Adipocyte (in vitro differentiated cells): ENCODE measurements around the gene MEPCE.

Experiments used
- DNase-seq: peaks from one replicate; pipeline ENCODE4 v3.0.0-alpha.2; 2015; ENCODE audit warnings: low read depth
- H3K27me3 ChIP-seq: replicated peaks from 2 replicates; pipeline ENCODE4 v1.7.0; 2013; ENCODE audit warnings: mild to moderate bottlenecking, low read length, moderate library complexity; ENCODE audit not compliant: control insufficient read depth, insufficient read depth
- H3K36me3 ChIP-seq: 2 replicates; pipeline ENCODE4 v1.7.0; 2013; ENCODE audit warnings: low read length, mild to moderate bottlenecking, moderate library complexity; ENCODE audit not compliant: control insufficient read depth, insufficient read depth, severe bottlenecking
- H3K4me1 ChIP-seq: 2 replicates; pipeline ENCODE4 v1.7.0; 2013; ENCODE audit warnings: mild to moderate bottlenecking, low read length, moderate library complexity; ENCODE audit not compliant: control insufficient read depth, insufficient read depth
- H3K4me3 ChIP-seq: 2 replicates; pipeline ENCODE4 v1.7.0; 2013; ENCODE audit warnings: mild to moderate bottlenecking, low read length, moderate library complexity
- H3K9ac ChIP-seq: 2 replicates; pipeline ENCODE4 v1.7.0; 2013; ENCODE audit warnings: mild to moderate bottlenecking, low read length, moderate library complexity
- H3K9me3 ChIP-seq: 2 replicates; pipeline ENCODE4 v1.7.0; 2013; ENCODE audit warnings: mild to moderate bottlenecking, low read length, moderate library complexity; ENCODE audit not compliant: control insufficient read depth

The MEPCE gene

GRCh38 chr7:100393233-100393905, 36.3 kb upstream of the MEPCE start:
- peaks cover 7% of the 10 kb centered on the region for H3K27me3 ChIP-seq
- H3K36me3 ChIP-seq, result no peaks in the 10 kb centered on the region
- no peak for DNase-seq
- H3K9me3 ChIP-seq, result no peaks in the 10 kb centered on the region
- peaks cover 19% of the 10 kb centered on the region for H3K4me1 ChIP-seq
- H3K9ac ChIP-seq, result no peak overlapping the region
- H3K4me3 ChIP-seq, result no peak overlapping the region

- Histone ChIP-seq H3K9me3 (no peaks in the 10 kb centered on the region), H3K4me3 (no peak overlapping the region), H3K4me1 (peaks cover 23% of the 10 kb centered on the region), H3K9ac (no peak overlapping the region), H3K27me3 (peaks cover 7% of the 10 kb centered on the region), H3K36me3 (no peaks in the 10 kb centered on the region)
- DNase-seq, result no peak
Measured at GRCh38 chr7:100394077-100394476, 35.6 kb upstream of the MEPCE start.

DNA sequence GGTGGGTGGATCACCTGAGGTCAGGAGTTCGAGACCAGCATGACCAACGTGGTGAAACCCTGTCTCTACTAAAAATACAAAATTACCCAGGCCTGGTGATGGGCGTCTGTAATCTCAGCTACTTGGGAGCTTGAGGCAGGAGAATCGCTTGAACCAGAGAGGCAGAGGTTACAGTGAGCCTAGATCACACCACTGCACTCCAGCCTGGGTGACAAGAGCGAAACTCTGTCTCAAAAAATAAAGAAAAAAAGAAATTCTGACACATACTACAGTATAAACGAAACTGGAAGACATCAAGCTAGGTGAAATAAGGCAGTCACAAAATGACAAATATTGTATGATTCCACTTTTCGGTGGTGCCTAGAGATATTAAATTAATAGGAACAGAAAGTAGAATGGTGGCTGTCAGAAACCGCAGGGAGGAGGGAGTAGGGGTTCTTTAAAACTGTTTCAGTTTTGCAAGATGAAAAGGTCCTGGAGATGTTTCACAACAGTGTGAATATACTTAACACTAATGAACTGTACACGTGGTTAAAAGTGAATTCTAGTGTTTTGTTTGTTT, 33.1 kb upstream of the MEPCE start:
- peaks cover 7% of the 10 kb centered on the region for H3K27me3 ChIP-seq
- DNase-seq, result no peak
- no peaks in the 10 kb centered on the region for H3K36me3 ChIP-seq
- no peak overlapping the region for H3K4me3 ChIP-seq
- H3K9ac ChIP-seq, result no peak overlapping the region
- H3K4me1 ChIP-seq, result peaks cover 23% of the 10 kb centered on the region
- H3K9me3 ChIP-seq, result no peaks in the 10 kb centered on the region

DNA sequence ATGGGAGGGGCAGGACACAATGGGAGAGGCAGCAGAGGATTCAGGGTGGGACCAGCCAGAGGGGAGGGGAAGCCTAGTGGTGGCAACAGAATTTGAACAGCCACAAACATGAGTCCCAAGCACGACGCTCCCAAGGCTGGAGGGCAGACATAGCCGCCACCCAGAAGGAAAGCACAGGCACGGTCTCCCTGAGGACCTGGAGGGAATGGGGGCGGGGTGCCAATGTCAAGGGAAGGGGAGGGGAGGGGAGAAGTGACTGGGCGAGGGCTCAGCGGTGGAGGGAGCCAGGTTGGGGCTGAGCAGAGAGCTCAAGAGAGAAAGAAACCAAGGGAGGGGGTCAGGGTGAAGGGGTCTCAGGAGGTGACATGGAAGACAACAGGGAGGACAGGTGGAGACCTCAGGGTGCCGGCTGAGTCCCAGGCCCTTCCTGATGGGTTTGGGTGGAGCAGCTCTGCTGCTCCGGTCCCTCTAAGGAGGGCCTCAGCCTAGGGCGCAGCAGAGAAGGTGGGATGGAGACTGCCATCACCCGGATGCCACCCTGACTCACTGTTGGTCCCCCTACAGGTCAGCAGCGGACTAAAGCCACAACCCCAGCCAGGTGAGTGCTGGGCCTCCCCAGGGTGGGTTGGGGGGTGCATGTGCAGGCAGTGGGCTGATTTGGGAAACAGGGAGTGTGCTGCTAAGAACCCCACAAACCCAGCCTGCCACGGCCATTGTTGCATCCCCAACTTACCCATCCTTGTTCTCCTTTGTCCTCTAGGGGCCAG, 32.1 kb upstream of the MEPCE start:
- Histone ChIP-seq H3K36me3 (no peaks in the 10 kb centered on the region), H3K9ac (no peak overlapping the region), H3K9me3 (no peaks in the 10 kb centered on the region), H3K4me3 (no peak overlapping the region), H3K27me3 (peaks cover 7% of the 10 kb centered on the region), H3K4me1 (peaks cover 18% of the 10 kb centered on the region)
- DNase-seq, result no peak

- H3K27me3 ChIP-seq, result peaks cover 7% of the 10 kb centered on the region
- peaks cover 14% of the 10 kb centered on the region for H3K4me1 ChIP-seq
- H3K4me3 ChIP-seq, result no peak overlapping the region
- no peaks in the 10 kb centered on the region for H3K36me3 ChIP-seq
- H3K9ac ChIP-seq, result no peak overlapping the region
- no peaks in the 10 kb centered on the region for H3K9me3 ChIP-seq
- DNase-seq, result no peak
Measured at GRCh38 chr7:100398239-100398638, 31.4 kb upstream of the MEPCE start.

DNA sequence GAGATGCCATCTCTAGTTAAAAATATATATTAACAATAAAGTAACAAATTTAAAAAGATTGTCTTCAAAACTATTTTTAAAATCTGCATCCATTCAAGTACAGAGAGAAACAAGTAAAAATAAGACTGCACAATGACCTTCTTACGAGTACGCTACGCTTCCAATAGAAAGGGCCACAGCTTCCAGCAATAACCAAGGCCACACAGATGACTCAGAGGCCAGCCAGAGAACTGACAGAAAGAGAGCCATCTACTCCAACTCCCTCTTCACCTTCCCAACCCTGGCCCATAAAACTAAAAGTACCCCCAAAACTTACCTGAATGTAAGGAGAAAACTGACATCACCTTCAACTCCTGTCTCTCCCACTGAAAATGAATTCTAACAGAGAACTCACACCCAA, 29.6 kb upstream of the MEPCE start:
- Histone ChIP-seq H3K9ac (no peak overlapping the region), H3K27me3 (peaks cover 7% of the 10 kb centered on the region), H3K36me3 (no peaks in the 10 kb centered on the region), H3K4me3 (no peak overlapping the region), H3K4me1 (peaks cover 14% of the 10 kb centered on the region), H3K9me3 (no peaks in the 10 kb centered on the region)
- no peak for DNase-seq

DNA sequence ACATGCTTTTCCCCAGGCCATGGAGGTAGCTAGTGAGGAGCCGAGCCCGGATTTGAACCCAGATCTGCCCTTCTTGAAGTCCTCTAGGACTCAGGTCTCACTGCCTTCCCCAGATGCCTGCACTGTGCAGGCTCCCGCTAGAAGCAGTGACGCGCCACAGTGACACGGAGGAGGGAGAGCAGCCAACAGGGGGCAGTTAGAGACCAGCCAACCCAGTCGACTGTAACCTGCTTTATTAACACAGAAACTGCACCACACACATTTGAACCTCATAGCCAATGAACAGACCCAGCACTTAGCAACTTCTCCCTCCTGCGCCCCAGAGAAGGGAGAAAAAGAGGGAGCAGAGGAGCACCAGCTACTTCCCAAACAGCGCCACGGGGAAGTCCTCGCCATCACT, 29.0 kb upstream of the MEPCE start:
- peaks cover 7% of the 10 kb centered on the region for H3K27me3 ChIP-seq
- H3K4me3 ChIP-seq, result no peak overlapping the region
- DNase-seq, result no peak
- H3K9ac ChIP-seq, result no peak overlapping the region
- no peaks in the 10 kb centered on the region for H3K9me3 ChIP-seq
- H3K4me1 ChIP-seq, result peaks cover 14% of the 10 kb centered on the region
- no peaks in the 10 kb centered on the region for H3K36me3 ChIP-seq

DNA sequence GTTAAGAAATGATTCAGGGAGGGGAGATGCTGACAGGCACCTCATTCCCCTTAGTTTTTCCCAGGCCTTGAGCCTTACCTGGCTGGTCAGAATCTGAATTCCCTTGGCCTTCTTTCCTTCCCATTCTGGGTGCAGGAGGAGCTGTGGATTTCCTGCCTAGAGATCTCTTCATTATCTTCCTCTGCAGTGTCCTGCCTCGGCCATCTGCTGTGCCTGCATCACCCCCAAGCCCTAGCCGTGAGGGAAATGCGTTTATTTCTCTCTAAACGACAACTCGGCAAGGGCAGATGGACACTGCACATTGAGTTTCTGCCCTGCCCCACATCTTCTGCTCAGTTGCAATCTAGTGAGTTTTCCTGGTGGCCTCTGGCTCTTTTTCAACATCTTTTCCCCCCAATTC, 27.8 kb upstream of the MEPCE start:
- no peak for DNase-seq
- no peaks in the 10 kb centered on the region for H3K9me3 ChIP-seq
- peaks cover 7% of the 10 kb centered on the region for H3K27me3 ChIP-seq
- no peaks in the 10 kb centered on the region for H3K36me3 ChIP-seq
- H3K4me1 ChIP-seq, result peaks cover 15% of the 10 kb centered on the region
- H3K4me3 ChIP-seq, result no peak overlapping the region
- no peak overlapping the region for H3K9ac ChIP-seq

DNA sequence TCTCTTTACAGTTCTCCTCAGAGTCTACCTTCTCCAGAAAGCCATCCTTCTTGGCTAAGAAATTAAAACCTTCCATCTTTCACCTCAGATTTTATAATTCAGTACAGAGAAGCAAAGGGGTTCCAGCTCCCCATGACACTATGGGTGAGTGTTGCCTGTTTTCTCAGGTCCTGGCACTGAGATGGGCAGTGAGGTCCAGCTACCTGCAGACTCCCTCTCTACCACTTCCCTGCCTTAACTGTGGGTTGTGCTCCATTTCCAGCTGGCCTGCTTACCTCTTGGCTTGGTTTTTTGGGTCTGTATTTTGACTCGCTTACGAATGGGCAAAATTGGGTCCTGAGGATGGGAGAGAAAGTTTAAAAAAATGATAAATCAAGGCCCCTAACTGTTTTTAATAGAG, 27.4 kb upstream of the MEPCE start:
- peaks cover 7% of the 10 kb centered on the region for H3K27me3 ChIP-seq
- H3K36me3 ChIP-seq, result no peaks in the 10 kb centered on the region
- H3K4me1 ChIP-seq, result peaks cover 16% of the 10 kb centered on the region
- no peak for DNase-seq
- H3K9ac ChIP-seq, result no peak overlapping the region
- H3K9me3 ChIP-seq, result no peaks in the 10 kb centered on the region
- no peak overlapping the region for H3K4me3 ChIP-seq

DNA sequence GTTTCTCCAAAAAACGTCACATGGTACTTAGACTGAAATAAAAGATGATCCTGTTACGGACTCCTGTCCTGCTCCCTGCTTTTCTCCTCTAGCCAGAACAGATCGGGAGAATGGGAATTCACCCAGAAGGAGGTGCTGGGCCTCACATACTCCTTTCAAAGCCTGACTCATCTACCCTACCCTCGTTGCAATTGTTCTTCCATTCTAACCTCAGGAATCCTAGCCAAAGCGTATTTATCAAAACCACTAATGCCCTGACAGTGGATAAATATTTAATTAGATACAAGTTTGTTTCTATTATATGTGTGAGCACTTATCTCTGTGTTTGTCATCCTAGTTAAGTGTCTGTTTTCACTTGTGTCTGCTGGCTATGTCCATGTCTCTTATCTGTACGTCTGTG, 22.9 kb upstream of the MEPCE start:
- H3K4me3 ChIP-seq, result no peak overlapping the region
- peaks cover 13% of the 10 kb centered on the region for H3K27me3 ChIP-seq
- H3K9ac ChIP-seq, result peak overlapping the region; percentile 35
- no peak for DNase-seq
- H3K4me1 ChIP-seq, result peaks cover 13% of the 10 kb centered on the region
- H3K9me3 ChIP-seq, result no peaks in the 10 kb centered on the region
- no peaks in the 10 kb centered on the region for H3K36me3 ChIP-seq

DNA sequence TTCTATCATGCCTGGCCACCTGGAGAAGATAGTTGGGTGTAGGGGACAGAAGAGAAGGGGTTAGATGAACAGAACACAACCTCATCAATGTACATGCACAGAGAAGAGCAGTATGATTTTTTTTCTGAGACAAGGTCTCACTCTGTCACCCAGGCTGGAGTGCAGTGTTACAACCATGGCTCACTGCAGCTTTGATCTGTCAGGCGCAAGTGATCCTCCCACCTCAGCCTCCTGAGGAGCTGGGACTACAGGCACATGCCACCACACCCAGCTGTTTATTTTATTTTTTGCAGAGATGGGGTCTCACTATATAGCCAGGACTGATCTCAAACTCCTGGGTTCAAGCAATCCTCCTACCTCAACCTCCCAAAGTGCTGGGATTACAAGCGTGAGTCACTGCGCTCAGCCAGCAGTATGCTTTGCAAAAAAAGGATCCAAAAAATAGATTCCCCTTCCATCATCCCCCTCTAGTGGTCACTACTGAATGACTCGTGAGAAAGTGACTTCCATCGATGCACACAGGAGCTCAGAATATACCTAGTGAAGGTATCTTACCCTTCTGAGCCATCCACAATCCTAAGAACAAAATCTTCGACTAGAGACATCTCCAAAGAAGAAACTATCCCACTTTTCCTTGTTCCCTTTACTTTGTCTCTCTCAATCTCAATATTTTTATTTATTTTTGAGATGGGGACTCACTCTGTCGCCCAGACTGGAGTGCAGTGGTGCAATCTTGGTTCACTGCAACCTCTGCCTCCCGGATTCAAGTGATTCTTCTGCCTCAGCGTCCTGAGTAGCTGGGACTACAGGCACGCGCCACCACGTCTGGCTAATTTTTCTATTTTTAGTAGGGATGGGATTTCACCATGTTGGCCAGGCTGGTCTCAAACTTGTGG, 22.1 kb upstream of the MEPCE start:
- H3K27me3 ChIP-seq, result peaks cover 13% of the 10 kb centered on the region
- peak; percentile 91 for DNase-seq
- no peak overlapping the region for H3K4me3 ChIP-seq
- H3K36me3 ChIP-seq, result no peaks in the 10 kb centered on the region
- peaks cover 13% of the 10 kb centered on the region for H3K4me1 ChIP-seq
- H3K9me3 ChIP-seq, result no peaks in the 10 kb centered on the region
- H3K9ac ChIP-seq, result peak overlapping the region; percentile 35
